Endothelial cell of umbilical vein (primary cell): ENCODE data around the gene NHERF2. TPM values are rescaled to one million over a fixed set of nuclear protein-coding genes. Genes with fewer than 3 reads are reported as not detected.

Experiments
- BruUV-seq: library from RNA; stranded (reverse); fragments of 400-500 nt; replicated peaks from 2 replicates; lab custom pipeline; 2021; lab: Mats Ljungman, UMichigan
- CTCF ChIA-PET: fragments of 300-600, 350-600 bp; sonication (Branson Sonifier 250); formaldehyde crosslinking; loops from one replicate; lab custom pipeline; 2021; ENCODE audit warnings: antibody characterized with exemption, inconsistent platforms; lab: Charles Lee
- POLR2A ChIA-PET: fragments of 300-600, 350-600 bp; sonication (Branson Sonifier 250); formaldehyde crosslinking; loops from one replicate; lab custom pipeline; 2021; ENCODE audit warnings: antibody characterized with exemption, inconsistent platforms; lab: Charles Lee
- DNase-seq: peaks from one replicate; pipeline ENCODE4 v3.0.0-alpha.2; 2011; ENCODE audit warnings: low read depth, low spot score
- FAIRE-seq: peaks from 2 replicates; lab custom pipeline; 2011; peaks lifted over from hg19 to GRCh38; lab: Jason Lieb, UNC
- H2AFZ ChIP-seq: 2 replicates; pipeline ENCODE4 v1.6.0; 2012; ENCODE audit warnings: low read depth, low read length, control low read depth, inconsistent platforms
- H3K27ac ChIP-seq: 2 replicates; pipeline ENCODE4 v1.5.1; 2011; ENCODE audit warnings: low read depth, mild to moderate bottlenecking, control low read depth, low read length, moderate library complexity; ENCODE audit not compliant: insufficient read depth
- H3K27me3 ChIP-seq, 2 experiments: 2 replicates each; pipeline versions ENCODE4 v1.6.0 to v1.6.1; 2011; ENCODE audit warnings: low read length in 2 of 2, mixed read lengths in 1 of 2; ENCODE audit not compliant: control insufficient read depth in 2 of 2, insufficient read depth in 2 of 2
- H3K36me3 ChIP-seq, 2 experiments: 2 replicates in 1 of 2; 3 replicates in 1 of 2; pipeline ENCODE4 v1.5.1; 2011; ENCODE audit warnings: low read length in 2 of 2, mild to moderate bottlenecking in 1 of 2, moderate library complexity in 1 of 2; ENCODE audit not compliant: control insufficient read depth in 2 of 2, insufficient read depth in 2 of 2; ENCODE audit errors: extremely low read depth in 1 of 2
- H3K4me1 ChIP-seq: 3 replicates; pipeline ENCODE4 v1.5.1; 2011; ENCODE audit warnings: mild to moderate bottlenecking, low read length; ENCODE audit not compliant: control insufficient read depth, insufficient read depth; ENCODE audit errors: extremely low read depth
- H3K4me2 ChIP-seq: 2 replicates; pipeline ENCODE4 v1.6.1; 2011; ENCODE audit warnings: low read length, control low read depth, mixed read lengths; ENCODE audit not compliant: insufficient read depth
- H3K4me3 ChIP-seq, 3 experiments: fragments of 200-600 bp in 1 of 3; sonication (generic), shearing (Covaris generic) in 1 of 3; replicated peaks in 1 of 3; 2 replicates each; pipeline ENCODE4 v1.5.1; 2011 to 2016; ENCODE audit warnings: control low read depth in 3 of 3, low read length in 3 of 3, mild to moderate bottlenecking in 2 of 3, inconsistent platforms in 1 of 3, low read depth in 1 of 3, moderate library complexity in 1 of 3; ENCODE audit not compliant: insufficient read depth in 1 of 3
- H3K79me2 ChIP-seq: 2 replicates; pipeline ENCODE4 v1.6.0; 2012; ENCODE audit warnings: low read length, inconsistent platforms; ENCODE audit not compliant: control insufficient read depth, insufficient read depth
- H3K9ac ChIP-seq: replicated peaks from 2 replicates; pipeline ENCODE3; 2011; ENCODE audit warnings: low read length, control low read depth; ENCODE audit not compliant: insufficient read depth; ENCODE audit errors: extremely low read depth
- H3K9me1 ChIP-seq: replicated peaks from 3 replicates; pipeline ENCODE4 v1.6.0; 2011; ENCODE audit warnings: mild to moderate bottlenecking, low read length; ENCODE audit not compliant: control insufficient read depth, insufficient read depth; ENCODE audit errors: extremely low read depth
- H3K9me3 ChIP-seq: replicated peaks from 2 replicates; pipeline ENCODE4 v1.5.1; 2012; ENCODE audit warnings: low read length, inconsistent platforms; ENCODE audit not compliant: control insufficient read depth, insufficient read depth
- H4K20me1 ChIP-seq: replicated peaks from 2 replicates; pipeline ENCODE3; 2011; ENCODE audit warnings: mild to moderate bottlenecking, low read length; ENCODE audit not compliant: control insufficient read depth, insufficient read depth; ENCODE audit errors: extremely low read depth
- CTCF ChIP-seq, 2 donors: IDR thresholded peaks; 1 replicate in 1 of 2; 2 replicates in 1 of 2; pipeline ENCODE4 v1.5.1; 2011; ENCODE audit warnings: low read length in 2 of 2, mild to moderate bottlenecking in 2 of 2, moderate library complexity in 2 of 2, control low read depth in 1 of 2, inconsistent platforms in 1 of 2, low read depth in 1 of 2; ENCODE audit not compliant: insufficient read depth in 1 of 2; ENCODE audit errors: extremely low read depth in 1 of 2
- EZH2 ChIP-seq: IDR thresholded peaks from 2 replicates; pipeline ENCODE4 v1.6.1; 2012; ENCODE audit warnings: borderline replicate concordance, low read depth, mild to moderate bottlenecking, moderate library complexity, low read length, inconsistent platforms; ENCODE audit not compliant: severe bottlenecking
- FOS ChIP-seq: IDR thresholded peaks from 2 replicates; pipeline ENCODE4 v1.6.1; 2011; ENCODE audit warnings: mild to moderate bottlenecking, low read length, moderate library complexity, borderline replicate concordance; ENCODE audit not compliant: insufficient read depth
- GATA2 ChIP-seq: IDR thresholded peaks from 2 replicates; pipeline ENCODE4 v1.7.0; 2011; ENCODE audit warnings: low read depth, mild to moderate bottlenecking, moderate library complexity, mixed read lengths, low read length; ENCODE audit not compliant: insufficient read length, insufficient read depth
- JUN ChIP-seq: IDR thresholded peaks from 2 replicates; pipeline ENCODE4 v1.6.1; 2011; ENCODE audit warnings: borderline replicate concordance, low read depth; ENCODE audit not compliant: insufficient read length, insufficient read depth
- MAX ChIP-seq: IDR thresholded peaks from 2 replicates; pipeline ENCODE4 v1.6.1; 2011; ENCODE audit not compliant: insufficient read depth, insufficient read length
- MYC ChIP-seq: IDR thresholded peaks from one replicate; pipeline ENCODE4 v1.6.1; 2011; ENCODE audit warnings: mild to moderate bottlenecking, low read depth, low read length
- POLR2A ChIP-seq: IDR thresholded peaks from 2 replicates; pipeline ENCODE4 v1.6.1; 2012; ENCODE audit warnings: low read depth, mild to moderate bottlenecking, control low read depth, low read length
- POLR2AphosphoS5 ChIP-seq: IDR thresholded peaks from 2 replicates; pipeline ENCODE4 v1.6.1; 2012; ENCODE audit warnings: low read depth, mild to moderate bottlenecking, control low read depth, low read length, moderate library complexity; ENCODE audit not compliant: insufficient read depth
- dilution Hi-C: fragments of 300-500 bp; cut with MboI; formaldehyde crosslinking; loops from one replicate; pipeline ENCODE4 v1.15.0; 2019; ENCODE audit warnings: low sequenced_read_pairs; ENCODE audit not compliant: extremely low pct_ligation_motif_present
- intact Hi-C: fragments of 100-400 bp; cut with micrococcal nuclease; formaldehyde crosslinking; loops from one replicate; pipeline ENCODE4 v1.10.0; 2022
- polyA plus RNA-seq, 4 experiments: library from polyadenylated mRNA; depleted of rRNA in 3 of 4; stranded (reverse) in 3 of 4; unstranded in 1 of 4; fragments of >200 nt; gene quantifications; 2 replicates each; pipeline versions ENCODE4 v1.2.1 to v1.2.3, GENCODE V29; 2011 to 2012; ENCODE audit warnings: missing spikeins in 1 of 4
- total RNA-seq: library from RNA; stranded (reverse); gene quantifications from 2 replicates; pipeline ENCODE4 v1.2.3, GENCODE V29; 2021

Gene NHERF2
- total and polyA plus RNA-seq, 2 donors (not counting 3 experiments of a cell fraction or from before 2014, with no cell fraction given) = 65.2 to 71.2 TPM

- H3K36me3 ChIP-seq = peaks cover 2 to 38% of the 10 kb centered on the region in 2 experiments
- ChIA-PET CTCF (interaction anchor here (1.0 to 1.4 kb wide), 3 partner anchors 13 to 69 kb away, joined by 3 to 4 read pairs (median 4); no protein-coding TSS in a partner anchor), POLR2A (no interaction called here)
- DNase-seq (no peak), FAIRE-seq (no peak)
- H3K4me3 ChIP-seq = no peak overlapping the region
- H2AFZ ChIP-seq = no peak overlapping the region
- no peaks in the 10 kb centered on the region for H3K79me2 ChIP-seq
- no TSS peak for BruUV-seq
- intact Hi-C loops (no loop called here), dilution Hi-C loops (no loop called here)
- no peak overlapping the region for H3K27ac ChIP-seq
- H4K20me1 ChIP-seq = no peaks in the 10 kb centered on the region
- no peaks in the 10 kb centered on the region for H3K9me3 ChIP-seq
- no peaks in the 10 kb centered on the region for H3K4me1 ChIP-seq
- TF ChIP-seq MYC (no peak), POLR2A (no peak), FOS (no peak), POLR2AphosphoS5 (no peak), CTCF (IDR thresholded peaks at IDR 0.05; ENCODE audit: extremely low read depth in 1 of 2, insufficient read depth in 1 of 2, low read depth in 1 of 2, low read length in 2 of 2) (no peak), MAX (no peak), GATA2 (no peak), JUN (no peak), EZH2 (no peak)
- H3K9ac ChIP-seq = no peak overlapping the region
- H3K9me1 ChIP-seq = no peaks in the 10 kb centered on the region
- no peaks in the 10 kb centered on the region for H3K27me3 ChIP-seq
- H3K4me2 ChIP-seq = no peak overlapping the region
Observed at GRCh38 chr16:2071454-2072202, 44.9 kb downstream of the NHERF2 start.
